SK-MEL-5 (cell line): Measurements from ENCODE around the gene MRPL11. TPM values are rescaled to one million over a fixed set of nuclear protein-coding genes. Genes with fewer than 3 reads are reported as not detected.
"Not testable (repeated sequence)": the region's sequence is repeated elsewhere in the genome, so short reads cannot be mapped to it uniquely, and the experiment has no call there.

Experiments used
- DNase-seq: peaks from one replicate; pipeline ENCODE4 v3.0.0-alpha.2; 2016; ENCODE audit warnings: low read depth, low spot score
- in situ Hi-C: cut with HindIII; loops from 2 replicates; pipeline ENCODE4 v1.10.0; 2016; ENCODE audit warnings: low sequenced_read_pairs, high pct_unique_total_duplicates, low pct_unique_long_range_greater_than_20kb
- total RNA-seq: library from RNA; depleted of rRNA; stranded (reverse); fragments of >200 nt; shearing (Covaris generic); gene quantifications from 2 replicates; pipeline ENCODE4 v1.2.3, GENCODE V29; 2014

MRPL11 gene
- total RNA-seq, 1 experiment from 2014 or later = 45.4 TPM

DNA sequence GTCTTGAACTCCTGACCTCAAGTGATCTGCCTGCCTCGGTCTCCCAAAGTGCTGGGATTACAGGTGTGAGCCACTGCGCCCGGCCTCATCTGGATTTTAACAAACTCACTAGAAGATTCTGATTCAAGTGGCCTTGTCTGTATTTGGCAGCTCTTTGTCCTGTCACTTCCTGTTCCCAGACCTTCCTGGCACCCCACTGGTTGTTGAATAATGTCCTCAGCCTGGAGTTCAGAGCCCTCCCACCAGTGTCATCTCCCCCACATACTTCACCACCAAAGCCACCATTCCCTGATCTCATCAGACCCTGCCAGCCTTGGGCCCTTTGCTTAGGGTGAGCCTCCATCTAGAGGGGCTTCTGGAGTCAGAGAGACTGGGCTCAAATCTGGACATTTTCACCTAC, 31.4 kb upstream of the MRPL11 start:
- in situ Hi-C loops = no loop called here
- DNase-seq = no peak

DNA sequence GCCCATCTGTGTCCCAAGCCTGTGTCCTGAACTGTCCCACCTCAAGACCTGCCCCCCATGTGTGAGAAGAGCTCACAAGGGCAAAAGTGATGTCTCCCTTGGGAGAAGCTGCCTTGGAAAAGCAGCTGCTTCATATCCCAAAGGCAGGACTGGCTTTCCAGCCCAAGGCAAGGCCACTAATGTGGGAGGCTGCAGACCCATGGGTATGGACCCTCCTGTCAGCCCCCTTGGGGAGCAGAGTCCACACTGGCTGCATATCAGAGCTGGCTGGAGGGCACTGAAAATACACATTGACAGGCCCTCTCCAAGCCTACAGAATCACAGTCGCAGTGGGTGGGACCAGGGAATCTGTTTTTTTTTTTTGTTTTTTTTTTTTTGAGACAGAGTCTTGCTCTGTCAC, 30.8 kb upstream of the MRPL11 start:
- no peak for DNase-seq
- in situ Hi-C loops = no loop called here

DNA sequence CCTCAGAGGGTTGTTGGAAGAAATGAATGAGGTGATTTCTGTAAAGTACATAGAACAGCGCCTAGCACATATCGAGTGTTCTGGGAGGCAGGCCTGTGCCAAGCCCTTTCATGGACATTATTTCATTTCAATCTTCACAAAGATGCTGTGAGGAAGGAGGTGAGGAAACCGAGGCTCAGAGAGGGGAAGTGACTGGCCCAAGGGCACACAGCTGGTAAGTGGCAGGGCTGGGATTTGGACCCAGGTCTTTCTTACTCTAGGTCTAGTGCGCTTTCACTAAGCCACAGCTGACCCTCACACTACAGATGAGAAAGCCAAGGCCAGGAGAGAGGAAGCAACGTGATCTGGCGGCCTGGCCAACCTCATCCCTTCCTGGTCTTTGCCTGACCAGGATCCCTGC, 30.0 kb upstream of the MRPL11 start:
- no peak for DNase-seq
- in situ Hi-C loops = no loop called here

DNA sequence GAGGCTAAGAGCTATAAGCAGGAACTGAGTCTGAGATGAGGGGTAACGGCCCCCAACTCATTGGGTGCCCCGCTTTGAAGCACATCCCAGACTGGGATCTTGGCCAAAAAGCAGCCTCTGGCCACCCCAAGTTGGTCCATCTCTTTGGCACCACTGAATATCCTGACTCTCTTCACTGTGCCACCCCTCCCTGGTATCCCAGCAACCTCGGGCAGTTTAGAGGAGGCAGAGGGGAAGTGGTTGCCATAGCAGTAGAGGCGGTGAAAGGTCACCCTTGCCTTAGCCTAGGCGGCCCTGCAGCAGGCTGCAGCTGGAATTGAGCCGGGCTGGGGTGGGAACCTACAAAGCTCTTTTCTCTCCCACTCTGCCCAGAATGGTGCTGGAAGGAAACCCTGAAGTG, 29.1 kb upstream of the MRPL11 start:
- in situ Hi-C loops = no loop called here
- DNase-seq = peak; percentile 14

DNA sequence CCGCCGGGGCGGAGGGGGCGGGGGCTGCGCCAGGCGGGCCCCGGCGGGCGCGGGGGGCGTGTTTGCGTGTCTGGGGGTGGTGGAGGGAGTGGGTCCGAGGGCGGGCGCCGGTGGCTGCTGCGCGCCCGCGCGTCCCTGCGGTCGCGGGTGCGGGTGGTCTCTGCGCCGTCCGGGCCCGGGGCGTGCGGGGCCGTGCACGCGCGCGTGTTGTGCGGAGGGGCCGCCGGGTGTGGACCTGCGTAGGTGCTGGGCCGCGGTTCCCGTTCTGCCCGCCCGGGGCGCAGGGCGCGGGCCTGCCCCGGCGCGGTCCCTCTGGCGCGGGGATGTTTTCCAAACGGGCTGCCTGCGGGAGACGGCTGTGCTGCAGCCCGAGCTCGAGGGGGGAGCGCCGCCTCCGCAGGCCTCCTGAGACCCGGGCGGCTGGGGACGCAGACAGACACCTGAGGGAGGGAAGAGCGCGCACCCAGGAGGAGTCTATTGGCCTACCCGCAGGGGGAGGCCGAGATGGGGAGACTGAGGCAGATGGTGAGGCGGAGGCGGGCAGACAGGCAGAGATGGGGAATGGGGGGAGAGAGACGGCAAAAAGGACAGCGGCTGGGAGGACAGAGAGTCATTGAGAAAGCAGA, 28.5 kb upstream of the MRPL11 start:
- no peak for DNase-seq
- in situ Hi-C loops = no loop called here

DNA sequence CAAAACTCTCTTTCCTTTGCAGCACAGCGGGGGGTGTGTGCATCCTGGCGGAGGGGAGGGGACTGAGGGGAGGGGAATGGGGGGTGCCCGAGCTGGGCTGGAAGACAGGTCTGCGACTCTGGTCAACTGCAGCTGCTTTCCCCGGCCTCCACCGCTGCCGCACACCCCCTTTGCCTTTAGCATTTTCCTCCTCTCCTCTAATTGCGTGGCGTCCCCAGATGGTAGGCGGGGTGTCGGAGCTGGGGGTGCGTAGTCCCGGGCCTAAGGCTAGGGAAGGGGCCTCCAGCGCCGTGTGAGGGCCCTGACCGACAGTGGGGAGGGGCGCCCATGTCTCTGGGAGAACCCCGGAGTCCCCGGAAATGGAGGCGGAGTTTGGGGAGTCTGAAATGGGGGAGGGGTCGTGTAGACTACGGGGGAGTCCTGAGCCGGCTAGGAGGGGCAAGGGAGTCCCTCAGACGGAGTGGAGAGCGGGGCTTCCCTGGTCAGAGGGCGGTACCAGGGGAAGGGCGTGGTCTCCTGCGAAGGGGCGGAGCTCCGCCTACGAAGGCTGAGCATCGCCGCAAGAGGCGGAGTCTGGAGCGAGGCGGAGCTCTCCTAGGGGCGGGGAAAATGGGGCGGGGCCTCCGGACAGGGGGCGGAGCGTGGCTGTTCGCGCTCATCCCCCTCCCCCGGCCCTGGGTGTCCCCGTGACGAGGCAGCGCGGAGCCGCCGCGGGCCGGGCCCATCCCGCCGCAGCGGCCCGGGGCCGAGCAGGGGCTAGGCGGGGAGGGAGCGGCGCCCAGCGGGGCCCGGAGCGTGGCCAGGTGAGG, 27.8 kb upstream of the MRPL11 start, which contains the start of gene PELI3:
Gene PELI3, plus strand, starts transcription at position 681 of the 809 bp plus-strand sequence. CDS start 1,224 bp downstream, outside the sequence.
- in situ Hi-C loops = no loop called here
- DNase-seq = peak; percentile 82

DNA sequence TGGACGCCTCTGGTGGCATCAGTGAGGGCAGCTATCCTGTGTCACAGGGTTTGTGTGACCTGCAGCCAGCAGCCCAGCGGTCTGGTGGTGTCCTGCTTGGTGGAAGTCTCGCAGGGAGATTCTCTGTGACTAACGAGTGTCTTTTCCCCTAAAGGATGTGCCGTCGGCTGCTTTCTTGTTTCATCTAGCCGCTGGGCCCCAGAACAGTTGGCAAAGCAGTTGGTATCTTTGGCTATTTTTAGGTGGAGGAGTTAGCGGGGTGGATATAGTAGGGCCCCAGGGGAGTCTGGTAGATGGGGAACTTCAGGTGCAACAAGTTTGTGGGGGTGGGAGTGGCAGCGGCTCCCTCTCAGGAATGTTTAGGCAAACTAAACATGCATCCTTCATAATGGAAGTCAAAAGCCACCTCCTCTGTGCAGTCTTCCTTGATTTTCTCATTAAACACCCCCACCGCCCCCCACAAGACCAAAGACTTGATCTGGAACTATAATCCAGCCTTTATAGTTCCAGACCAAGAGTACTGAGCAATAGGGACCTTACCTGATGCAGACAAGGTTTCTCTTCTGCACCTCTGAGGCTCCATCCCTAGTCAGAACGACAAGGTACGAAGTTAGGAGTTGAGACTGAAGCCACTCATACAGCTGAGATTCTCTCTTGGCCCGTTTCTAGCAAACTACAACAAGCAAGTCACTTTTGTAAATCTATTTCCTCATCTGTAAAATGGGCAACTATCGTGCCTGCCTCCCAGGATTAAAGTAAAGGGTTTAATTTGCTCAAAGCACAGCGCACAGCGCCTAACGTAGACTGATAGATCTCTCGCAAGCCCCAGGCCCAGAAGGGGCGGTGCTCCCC, 27.0 kb upstream of the MRPL11 start:
- in situ Hi-C loops = no loop called here
- no peak for DNase-seq

DNA sequence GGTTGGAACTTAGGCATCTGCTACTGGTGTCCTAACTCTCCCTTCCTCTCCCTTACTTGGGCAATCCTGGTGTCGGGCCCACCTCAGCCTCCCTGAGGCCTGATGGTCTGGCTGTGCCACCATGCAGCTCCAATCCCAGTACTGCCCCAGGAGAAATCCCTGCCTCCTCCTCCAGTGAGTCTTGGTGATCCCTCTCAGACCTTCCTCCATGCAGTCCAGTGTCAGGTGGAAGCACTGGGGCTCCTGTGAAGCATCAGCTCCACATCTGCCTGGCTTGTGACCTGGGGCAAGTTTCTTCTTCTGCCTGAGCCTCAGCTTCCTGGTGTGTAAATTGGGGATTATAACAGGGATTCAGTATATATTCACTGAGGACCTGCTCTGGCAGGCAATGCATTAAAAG, 26.3 kb upstream of the MRPL11 start:
- no peak for DNase-seq
- in situ Hi-C loops = no loop called here

DNA sequence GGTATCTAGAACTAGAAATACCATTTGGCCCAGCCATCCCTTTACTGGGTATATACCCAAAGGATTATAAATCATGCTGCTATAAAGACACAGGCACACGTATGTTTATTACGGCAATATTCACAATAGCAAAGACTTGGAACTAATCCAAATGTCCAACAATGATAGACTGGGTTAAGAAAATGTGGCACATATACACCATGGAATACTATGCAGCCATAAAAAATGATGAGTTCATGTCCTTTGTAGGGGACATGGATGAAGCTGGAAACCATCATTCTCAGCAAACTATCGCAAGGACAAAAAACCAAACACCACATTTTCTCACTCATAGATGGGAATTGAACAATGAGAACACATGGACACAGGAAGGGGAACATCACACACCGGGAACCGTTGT, 25.5 kb upstream of the MRPL11 start:
- in situ Hi-C loops, DNase-seq: not testable (repeated sequence)

DNA sequence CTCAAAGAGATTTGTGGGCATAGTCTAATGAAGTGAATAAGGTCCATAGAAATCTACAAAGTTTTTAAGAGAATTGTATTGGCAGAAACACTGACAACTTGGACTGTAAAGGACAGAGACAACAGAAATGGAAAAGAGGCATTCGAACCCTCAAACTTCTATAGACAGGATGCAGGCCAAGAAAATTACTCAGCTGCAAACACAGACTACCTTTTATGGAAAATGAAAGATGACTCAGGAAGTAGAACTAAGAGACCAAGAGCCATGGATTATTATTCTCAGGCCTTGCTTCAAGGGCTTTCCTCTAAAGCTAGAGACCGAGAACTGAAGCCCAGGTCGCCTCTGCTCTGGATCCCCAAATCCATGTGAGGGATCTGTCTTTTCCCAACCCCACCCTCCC, 24.3 kb upstream of the MRPL11 start:
- DNase-seq = no peak
- in situ Hi-C loops = no loop called here

DNA sequence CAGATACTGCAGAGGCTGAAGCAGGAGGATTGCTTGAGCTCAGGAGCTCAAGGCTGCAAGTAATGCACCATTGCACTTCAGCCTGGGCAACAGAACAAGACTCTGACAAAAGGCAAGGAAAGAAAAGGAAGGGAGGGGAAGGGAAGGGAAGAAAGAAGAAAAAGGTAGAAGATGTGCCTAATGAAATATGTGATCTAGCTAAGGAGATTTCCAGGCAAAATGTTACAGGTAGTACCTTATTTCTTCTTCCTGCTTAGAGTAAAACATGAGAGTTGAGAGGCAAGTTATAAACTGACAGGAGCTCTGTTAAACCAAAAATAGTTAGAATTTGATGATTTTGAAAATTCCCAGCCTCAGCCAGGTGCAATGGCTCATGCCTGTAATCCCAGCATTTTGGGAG, 23.4 kb upstream of the MRPL11 start:
- DNase-seq = no peak
- in situ Hi-C loops = no loop called here

DNA sequence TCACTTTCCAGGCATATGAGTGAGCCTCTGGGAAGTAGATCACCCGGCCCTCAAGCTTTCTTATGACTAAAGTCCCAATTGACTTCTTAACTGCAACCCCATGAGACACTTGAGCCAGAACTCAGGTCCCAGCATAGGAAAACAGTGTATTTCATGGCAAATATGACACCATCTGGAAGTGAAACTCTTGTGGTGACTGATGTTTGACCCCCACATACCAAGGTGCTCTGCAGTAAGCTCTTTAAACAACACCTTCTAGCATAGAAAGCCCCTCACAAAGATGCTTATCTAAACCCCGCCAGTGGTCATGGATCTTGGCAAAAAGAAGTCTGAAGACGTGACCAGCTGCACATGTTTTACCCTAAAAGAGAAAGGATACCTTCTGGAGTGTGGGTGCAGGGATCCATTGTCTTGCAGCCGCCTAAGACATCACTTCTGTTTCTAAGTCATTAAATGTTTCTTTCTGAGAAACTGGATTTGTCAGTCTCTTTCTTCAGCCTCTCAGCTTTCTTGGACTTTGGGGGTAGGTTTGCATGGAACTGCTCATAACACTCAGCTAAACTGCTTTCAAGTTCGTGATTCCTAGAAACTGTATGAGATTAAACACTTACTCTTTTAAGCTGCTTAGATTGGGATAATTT, 20.6 kb upstream of the MRPL11 start:
- in situ Hi-C loops = no loop called here
- DNase-seq = no peak

DNA sequence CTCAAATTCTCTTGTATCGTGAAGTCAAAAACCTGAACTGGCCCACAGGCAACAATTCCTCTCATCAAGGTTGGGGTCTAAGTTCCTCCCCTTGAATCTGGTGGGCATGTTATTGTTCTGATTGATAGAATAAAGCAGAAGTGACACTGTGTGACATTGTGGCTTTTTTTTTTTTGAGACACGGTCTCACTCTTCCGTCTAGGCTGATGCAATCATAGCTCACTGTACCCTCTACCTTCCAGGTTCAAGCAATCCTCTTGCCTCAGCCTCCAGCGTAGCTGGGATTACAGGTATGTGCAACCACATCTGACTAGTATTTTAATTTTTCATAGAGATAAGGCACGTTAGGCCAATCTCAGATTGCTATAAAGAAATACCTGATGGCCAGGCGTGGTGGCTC, 19.2 kb upstream of the MRPL11 start:
- in situ Hi-C loops = no loop called here
- DNase-seq = no peak

DNA sequence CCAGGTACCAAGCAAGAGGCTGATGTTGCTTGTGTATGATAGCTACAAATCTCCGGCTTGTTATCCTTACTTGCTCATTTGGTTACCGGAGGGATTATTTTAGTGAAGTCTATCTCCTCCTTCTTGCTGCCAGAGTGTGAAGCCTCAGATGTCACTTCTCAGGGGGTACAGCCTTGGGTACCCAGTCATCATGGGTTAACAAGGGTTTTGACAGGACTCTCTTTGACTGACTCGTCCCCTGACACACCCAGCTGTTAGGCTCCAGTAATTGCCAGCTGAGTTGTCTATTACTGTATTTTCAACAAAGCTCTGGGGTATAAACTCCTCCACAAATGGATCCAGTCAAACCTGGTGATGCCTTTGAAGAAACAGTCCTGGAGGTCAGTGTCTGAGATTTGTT, 16.2 kb upstream of the MRPL11 start:
- DNase-seq = no peak
- in situ Hi-C loops = no loop called here

DNA sequence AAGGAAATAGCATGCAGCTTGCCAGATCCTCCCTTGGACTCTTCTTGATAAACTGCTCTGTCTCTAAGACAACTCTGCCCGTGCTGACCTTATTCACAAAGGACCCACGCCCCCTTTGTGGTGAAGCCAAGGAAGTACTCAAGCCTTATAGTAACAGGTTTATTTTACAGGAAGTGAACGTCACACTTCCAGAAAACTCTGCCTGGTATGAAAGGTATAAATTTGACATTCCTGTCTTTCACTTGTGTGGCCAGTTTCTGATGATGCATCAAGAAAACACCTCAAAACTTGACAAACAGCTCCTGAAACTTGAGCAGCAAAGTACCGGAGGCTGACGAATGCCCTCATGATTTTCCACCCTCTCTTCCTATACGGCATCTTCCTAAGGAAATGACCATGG, 15.6 kb upstream of the MRPL11 start:
- in situ Hi-C loops = no loop called here
- no peak for DNase-seq

DNA sequence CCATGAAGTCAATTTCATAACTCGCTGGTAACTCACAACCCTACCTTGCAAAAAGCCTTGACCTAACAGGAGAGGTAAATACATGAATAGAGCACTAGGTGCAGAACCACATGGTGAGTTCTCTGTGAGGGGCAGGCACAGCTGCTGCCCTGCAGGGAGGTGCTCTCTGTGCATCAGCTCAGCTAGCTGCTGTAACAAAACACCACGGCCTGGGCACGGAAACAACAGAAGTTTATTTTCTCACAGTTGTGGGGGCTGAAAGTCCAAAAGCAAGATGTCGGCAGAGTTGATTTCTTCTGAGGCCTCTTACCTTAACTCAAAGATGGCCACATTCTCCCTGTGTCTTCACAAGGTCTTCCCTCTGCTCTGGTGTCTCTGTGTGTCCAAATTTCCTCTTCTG, 13.0 kb upstream of the MRPL11 start:
- in situ Hi-C loops = no loop called here
- DNase-seq = no peak

DNA sequence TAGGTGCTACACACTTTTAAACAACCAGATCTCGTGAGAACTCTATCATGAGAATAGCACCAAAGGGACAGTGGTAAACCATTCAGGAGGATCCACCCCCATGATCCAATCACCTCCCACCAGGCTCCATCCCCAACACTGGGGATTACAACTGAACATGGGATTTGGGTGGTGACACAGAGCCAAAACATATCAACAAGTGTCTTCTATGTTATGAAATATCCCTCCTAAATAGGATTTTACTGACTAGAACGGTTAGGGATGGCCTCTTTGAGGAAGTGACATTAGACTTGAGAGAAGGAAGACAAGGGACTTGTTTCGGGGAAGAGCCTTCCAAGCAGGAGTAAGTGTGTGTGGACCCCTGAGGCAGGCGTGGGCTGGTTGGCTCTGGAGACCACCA, 11.9 kb upstream of the MRPL11 start:
- DNase-seq = no peak
- in situ Hi-C loops = no loop called here

DNA sequence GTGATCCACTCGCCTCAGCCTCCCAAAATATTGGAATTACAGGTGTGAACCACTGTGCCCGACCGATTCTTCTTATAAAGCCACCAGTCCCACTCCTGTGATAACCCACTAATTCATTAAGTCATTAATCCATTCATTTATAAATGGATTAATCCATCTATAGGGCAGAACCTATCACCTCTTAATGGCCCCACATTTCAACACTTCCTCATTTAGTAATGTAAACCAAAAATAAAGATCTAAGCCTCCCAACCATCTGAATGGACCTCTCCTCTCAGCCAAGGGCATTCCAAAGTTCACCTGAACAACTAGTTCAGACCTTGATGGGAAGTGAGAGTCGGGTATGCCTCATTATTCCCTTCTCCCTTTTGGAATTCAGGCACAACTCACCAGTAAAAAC, 9.9 kb upstream of the MRPL11 start:
- in situ Hi-C loops = no loop called here
- no peak for DNase-seq
